HFFc6 (cell line): ENCODE measurements around the gene HS1BP3. TPM values are rescaled to one million over a fixed set of nuclear protein-coding genes. Genes with fewer than 3 reads are reported as not detected.

ENCODE experiments used
- DNase-seq: peaks from one replicate; pipeline ENCODE4 v3.0.0-alpha.2; 2018
- H3K27ac Mint-ChIP-seq: 2 replicates; pipeline ENCODE4 v1.8.0; 2020; ENCODE audit warnings: mild to moderate bottlenecking, mixed read lengths
- H3K27me3 Mint-ChIP-seq: 2 replicates; pipeline ENCODE4 v1.8.0; 2021; ENCODE audit warnings: mild to moderate bottlenecking, moderate library complexity, mixed read lengths; ENCODE audit not compliant: insufficient read depth
- H3K36me3 Mint-ChIP-seq: 2 replicates; pipeline ENCODE4 v1.8.0; 2021; ENCODE audit warnings: low read depth, mixed read lengths
- H3K4me1 Mint-ChIP-seq: 2 replicates; pipeline ENCODE4 v1.8.0; 2020; ENCODE audit warnings: low read depth, mixed read lengths
- H3K4me3 Mint-ChIP-seq: 2 replicates; pipeline ENCODE4 v1.8.0; 2020; ENCODE audit warnings: mild to moderate bottlenecking, moderate library complexity, mixed read lengths
- H3K9me3 Mint-ChIP-seq: 2 replicates; pipeline ENCODE4 v1.8.0; 2020; ENCODE audit warnings: mild to moderate bottlenecking, mixed read lengths
- total RNA-seq, 6 experiments: library from RNA; stranded (reverse); fragmentation: NEBNext Ultra II Directional; extraction: Animal tissue kit (Norgen Biotek cat#: 25700); gene quantifications; 2 replicates in 1 of 6; 3 replicates in 5 of 6; pipeline ENCODE4 v1.2.3, GENCODE V29; 2021
- TF ChIP-seq, protein P1 (sequence below): fragments of 200-600 bp; sonication (generic); IDR thresholded peaks from 2 replicates; pipeline ENCODE4 v1.5.0; 2021; ENCODE audit warnings: antibody characterized with exemption, mild to moderate bottlenecking

Gene HS1BP3
- total RNA-seq, 6 experiments from 2014 or later = 12.7 to 17.3 (median 15.8) TPM

GRCh38 chr2:20620696-20621365, 30.1 kb downstream of the HS1BP3 start:
- H3K27me3 Mint-ChIP-seq = peaks cover 3% of the 10 kb centered on the region; the same call in 1 of the 2 replicates

GRCh38 chr2:20620271-20620681, 30.6 kb downstream of the HS1BP3 start:
- TF ChIP-seq, protein P1, sequence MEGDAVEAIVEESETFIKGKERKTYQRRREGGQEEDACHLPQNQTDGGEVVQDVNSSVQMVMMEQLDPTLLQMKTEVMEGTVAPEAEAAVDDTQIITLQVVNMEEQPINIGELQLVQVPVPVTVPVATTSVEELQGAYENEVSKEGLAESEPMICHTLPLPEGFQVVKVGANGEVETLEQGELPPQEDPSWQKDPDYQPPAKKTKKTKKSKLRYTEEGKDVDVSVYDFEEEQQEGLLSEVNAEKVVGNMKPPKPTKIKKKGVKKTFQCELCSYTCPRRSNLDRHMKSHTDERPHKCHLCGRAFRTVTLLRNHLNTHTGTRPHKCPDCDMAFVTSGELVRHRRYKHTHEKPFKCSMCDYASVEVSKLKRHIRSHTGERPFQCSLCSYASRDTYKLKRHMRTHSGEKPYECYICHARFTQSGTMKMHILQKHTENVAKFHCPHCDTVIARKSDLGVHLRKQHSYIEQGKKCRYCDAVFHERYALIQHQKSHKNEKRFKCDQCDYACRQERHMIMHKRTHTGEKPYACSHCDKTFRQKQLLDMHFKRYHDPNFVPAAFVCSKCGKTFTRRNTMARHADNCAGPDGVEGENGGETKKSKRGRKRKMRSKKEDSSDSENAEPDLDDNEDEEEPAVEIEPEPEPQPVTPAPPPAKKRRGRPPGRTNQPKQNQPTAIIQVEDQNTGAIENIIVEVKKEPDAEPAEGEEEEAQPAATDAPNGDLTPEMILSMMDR = no peak
- Mint-ChIP-seq H3K4me3 (no peak overlapping the region), H3K27me3 (peaks cover 3% of the 10 kb centered on the region; the same call in 1 of the 2 replicates), H3K4me1 (peaks cover 25% of the 10 kb centered on the region), H3K9me3 (no peaks in the 10 kb centered on the region), H3K27ac (0 out of 2 replicates have a peak overlapping the region, but pooled peaks have one; percentile 27), H3K36me3 (0 out of 2 replicates have a peak, but pooled peaks cover 6% of the 10 kb centered on the region)
- DNase-seq = no peak

More at GRCh38 chr2:20620696-20621365, 30.1 kb downstream of the HS1BP3 start:
- Mint-ChIP-seq H3K4me1 (peaks cover 25% of the 10 kb centered on the region), H3K4me3 (no peak overlapping the region), H3K27ac (no peak overlapping the region), H3K9me3 (no peaks in the 10 kb centered on the region), H3K36me3 (0 out of 2 replicates have a peak, but pooled peaks cover 6% of the 10 kb centered on the region)
- no peak for DNase-seq
- TF ChIP-seq, protein P1 = no peak

GRCh38 chr2:20619624-20620024, 31.3 kb downstream of the HS1BP3 start:
- TF ChIP-seq, protein P1 = no peak
- DNase-seq = no peak

GRCh38 chr2:20618886-20619521, 31.9 kb downstream of the HS1BP3 start:
- Mint-ChIP-seq H3K27ac (peak overlapping the region; percentile 75), H3K36me3 (0 out of 2 replicates have a peak, but pooled peaks cover 6% of the 10 kb centered on the region), H3K9me3 (no peaks in the 10 kb centered on the region), H3K4me1 (peaks cover 30% of the 10 kb centered on the region), H3K4me3 (no peak overlapping the region), H3K27me3 (no peaks in the 10 kb centered on the region)
- DNase-seq = no peak
- TF ChIP-seq, protein P1 = no peak

More at GRCh38 chr2:20619624-20620024, 31.3 kb downstream of the HS1BP3 start:
- 0 out of 2 replicates have a peak, but pooled peaks cover 6% of the 10 kb centered on the region for H3K36me3 Mint-ChIP-seq
- H3K4me1 Mint-ChIP-seq = peaks cover 25% of the 10 kb centered on the region
- H3K4me3 Mint-ChIP-seq = no peak overlapping the region
- H3K9me3 Mint-ChIP-seq = no peaks in the 10 kb centered on the region
- H3K27me3 Mint-ChIP-seq = peaks cover 2% of the 10 kb centered on the region; the same call in 1 of the 2 replicates
- H3K27ac Mint-ChIP-seq = peak overlapping the region; percentile 75

DNA sequence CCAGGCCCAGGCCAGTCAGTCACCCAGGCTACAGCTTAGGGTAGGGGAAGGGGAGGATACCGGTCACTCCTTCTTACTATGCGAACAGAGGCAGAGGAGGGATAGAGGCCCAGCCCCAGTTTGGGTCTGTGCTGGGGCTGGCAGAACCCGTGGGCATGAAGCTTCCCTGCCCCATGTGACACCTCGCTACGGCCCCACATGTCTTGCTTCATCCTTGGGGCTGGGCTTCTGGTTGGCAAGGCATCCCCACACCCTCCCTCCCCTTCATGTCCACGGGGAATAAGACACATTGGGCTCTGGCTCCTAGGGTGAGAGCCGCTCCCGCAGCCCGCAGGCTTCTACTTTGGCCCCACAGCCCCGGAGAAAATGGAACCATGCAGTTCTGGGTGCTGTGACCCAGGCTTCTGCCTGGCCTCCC, 32.4 kb downstream of the HS1BP3 start:
- peaks cover 34% of the 10 kb centered on the region for H3K4me1 Mint-ChIP-seq
- no peak overlapping the region for H3K4me3 Mint-ChIP-seq
- 0 out of 2 replicates have a peak, but pooled peaks cover 6% of the 10 kb centered on the region for H3K36me3 Mint-ChIP-seq
- TF ChIP-seq, protein P1 = no peak
- H3K27me3 Mint-ChIP-seq = no peaks in the 10 kb centered on the region
- no peak for DNase-seq
- H3K27ac Mint-ChIP-seq = peak overlapping the region; percentile 98
- no peaks in the 10 kb centered on the region for H3K9me3 Mint-ChIP-seq
